Right kidney (tissue), 1 donor: Measurements from ENCODE around the gene FREY1.
A peak's percentile ranks its signal among the peaks of the same experiment; 100 is the strongest.
"Not testable (repeated sequence)": the region's sequence is repeated elsewhere in the genome, so short reads cannot be mapped to it uniquely, and the experiment has no call there.

Experiments
- DNase-seq: peaks from one replicate; pipeline ENCODE4 v3.0.0-alpha.2; 2016

The FREY1 gene

GRCh38 chr11:45913942-45914635 is 7.0 kb upstream of the FREY1 start:
- no peak for DNase-seq

- DNase-seq, result no peak
Measured at GRCh38 chr11:45913514-45913913, 6.4 kb upstream of the FREY1 start.

DNA sequence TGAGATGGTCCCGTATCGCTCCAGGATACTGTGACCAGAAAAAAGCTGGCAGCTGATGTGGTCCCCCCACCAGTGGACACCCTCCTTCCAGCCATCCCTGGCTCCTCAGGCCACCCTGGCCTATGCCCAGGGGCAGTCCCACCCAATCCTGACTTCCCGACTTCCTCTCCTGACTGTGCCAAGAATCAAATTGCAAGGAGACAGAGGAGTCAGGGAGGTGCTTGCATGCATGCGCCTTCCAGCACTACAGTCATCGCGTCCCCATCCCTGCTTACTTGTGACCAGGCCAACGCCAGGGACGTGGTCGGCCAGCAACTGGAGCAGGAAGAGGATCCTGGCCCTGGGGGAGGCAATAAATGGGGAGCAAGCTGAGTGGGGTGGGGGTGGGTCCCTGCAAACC is 3.6 kb upstream of the FREY1 start:
- DNase-seq, result no peak

GRCh38 chr11:45909594-45910475 is 2.8 kb upstream of the FREY1 start:
- DNase-seq, result no peak

DNA sequence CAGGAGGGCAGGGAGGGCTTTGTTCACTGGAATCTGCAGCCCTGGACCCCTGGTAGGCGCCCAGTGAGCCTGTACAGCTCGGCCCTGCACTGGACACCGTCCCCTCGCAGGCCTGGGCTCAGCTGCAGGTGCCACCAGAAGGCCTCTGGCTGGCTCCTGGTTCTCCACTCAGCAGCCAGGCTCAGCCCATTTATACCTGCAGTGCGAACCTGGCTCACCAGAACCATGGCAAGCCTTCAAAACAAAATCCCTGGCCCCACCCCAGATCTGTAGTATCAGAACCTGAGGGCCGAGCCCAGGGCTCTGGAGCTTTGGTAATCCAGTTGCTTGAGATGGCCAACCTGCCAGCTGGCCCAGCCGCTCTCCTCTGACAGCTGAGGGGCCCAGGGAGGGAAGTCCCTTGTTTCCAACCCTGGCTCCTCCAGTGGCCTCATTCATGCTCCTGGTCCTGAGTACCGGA is 870 bp upstream of the FREY1 start:
- DNase-seq, result no peak

- DNase-seq, result no peak
Measured at GRCh38 chr11:45906096-45906682, 882 bp downstream of the FREY1 start.

GRCh38 chr11:45905576-45905975 is 1.5 kb downstream of the FREY1 start:
- not testable (repeated sequence) for DNase-seq

- no peak for DNase-seq
Measured at GRCh38 chr11:45905095-45905494, 2.0 kb downstream of the FREY1 start.

GRCh38 chr11:45904309-45904915 is 2.7 kb downstream of the FREY1 start:
- DNase-seq, result no peak

GRCh38 chr11:45902452-45903380 is 4.4 kb downstream of the FREY1 start:
- DNase-seq, result no peak

DNA sequence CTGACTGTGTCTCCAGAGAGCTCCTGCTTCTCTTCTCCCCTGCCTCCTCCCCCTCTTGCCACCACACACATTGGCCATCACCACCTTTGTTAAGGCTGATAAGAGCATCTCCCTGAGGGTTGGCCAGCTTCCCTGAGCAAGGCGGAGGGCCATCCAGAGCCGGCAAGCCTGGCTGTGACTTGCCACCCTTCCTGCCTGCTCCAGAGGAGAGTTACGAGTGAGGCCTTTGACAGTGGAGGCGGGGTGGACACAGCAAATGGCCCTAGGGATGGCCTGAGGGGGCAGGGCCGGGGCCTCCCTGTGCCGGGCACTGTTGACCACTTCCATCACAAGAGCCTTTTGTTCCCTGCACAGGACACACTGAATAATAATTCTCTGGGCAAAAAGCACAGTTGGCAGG is 5.4 kb downstream of the FREY1 start:
- no peak for DNase-seq

DNA sequence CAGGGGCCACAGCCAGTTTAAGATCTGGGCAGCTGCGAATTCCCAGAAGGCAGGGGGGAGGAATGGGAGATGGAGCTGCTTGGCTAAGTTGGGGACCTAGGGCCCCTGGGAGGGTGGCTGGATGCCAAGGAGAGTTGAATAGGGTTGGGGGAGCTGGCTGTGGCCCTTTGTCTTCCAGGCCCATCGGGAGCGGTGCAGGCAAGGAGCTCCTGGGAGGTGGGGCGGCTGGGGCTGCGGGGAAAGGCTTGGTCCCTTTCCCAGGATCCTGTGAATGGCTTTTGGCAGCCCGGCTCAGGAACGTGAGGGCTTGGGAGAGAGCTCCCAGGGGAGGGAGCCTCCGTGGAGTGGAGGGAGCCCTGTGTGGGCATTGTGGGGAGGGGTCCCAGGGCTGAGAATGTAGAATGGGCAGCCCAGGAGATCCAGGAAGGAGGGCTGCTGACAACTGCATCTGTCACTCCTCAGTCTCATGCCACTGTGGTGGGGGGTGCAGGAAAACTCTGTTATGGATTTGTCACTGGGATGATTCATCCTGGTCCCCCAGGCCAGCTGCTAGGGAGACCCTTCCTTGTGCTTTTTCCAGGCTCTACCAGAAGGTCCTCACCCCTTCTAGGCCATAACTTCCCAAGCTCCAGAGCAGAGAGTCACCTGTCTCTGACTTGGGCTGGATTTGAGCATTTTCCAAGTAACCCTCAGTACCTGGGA is 6.0 kb downstream of the FREY1 start:
- DNase-seq, result no peak

DNA sequence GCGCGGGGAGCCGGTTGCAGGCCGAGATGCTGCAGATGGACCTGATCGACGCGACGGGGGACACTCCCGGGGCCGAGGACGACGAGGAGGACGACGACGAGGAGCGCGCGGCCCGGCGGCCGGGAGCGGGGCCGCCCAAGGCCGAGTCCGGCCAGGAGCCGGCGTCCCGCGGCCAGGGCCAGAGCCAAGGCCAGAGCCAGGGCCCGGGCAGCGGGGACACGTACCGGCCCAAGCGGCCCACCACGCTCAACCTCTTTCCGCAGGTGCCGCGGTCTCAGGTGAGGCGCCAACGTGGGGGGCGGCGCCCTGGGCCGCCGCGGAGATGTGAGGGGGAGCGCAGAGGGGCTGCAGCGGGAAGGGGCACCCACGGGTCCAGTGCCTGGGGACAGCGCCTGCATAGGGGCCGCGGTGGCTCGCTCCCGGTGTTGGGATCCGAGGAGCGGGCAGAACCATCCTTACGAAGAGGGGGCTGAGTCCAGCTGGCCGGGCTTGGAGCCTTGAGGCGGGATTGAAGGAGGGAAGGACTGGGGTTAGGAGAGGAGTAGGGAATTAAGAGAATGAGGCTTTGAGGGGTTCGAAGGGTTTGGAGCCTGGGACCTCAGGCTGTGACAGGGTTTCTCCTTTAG is 6.8 kb downstream of the FREY1 start:
- DNase-seq, result peak; percentile 71

DNA sequence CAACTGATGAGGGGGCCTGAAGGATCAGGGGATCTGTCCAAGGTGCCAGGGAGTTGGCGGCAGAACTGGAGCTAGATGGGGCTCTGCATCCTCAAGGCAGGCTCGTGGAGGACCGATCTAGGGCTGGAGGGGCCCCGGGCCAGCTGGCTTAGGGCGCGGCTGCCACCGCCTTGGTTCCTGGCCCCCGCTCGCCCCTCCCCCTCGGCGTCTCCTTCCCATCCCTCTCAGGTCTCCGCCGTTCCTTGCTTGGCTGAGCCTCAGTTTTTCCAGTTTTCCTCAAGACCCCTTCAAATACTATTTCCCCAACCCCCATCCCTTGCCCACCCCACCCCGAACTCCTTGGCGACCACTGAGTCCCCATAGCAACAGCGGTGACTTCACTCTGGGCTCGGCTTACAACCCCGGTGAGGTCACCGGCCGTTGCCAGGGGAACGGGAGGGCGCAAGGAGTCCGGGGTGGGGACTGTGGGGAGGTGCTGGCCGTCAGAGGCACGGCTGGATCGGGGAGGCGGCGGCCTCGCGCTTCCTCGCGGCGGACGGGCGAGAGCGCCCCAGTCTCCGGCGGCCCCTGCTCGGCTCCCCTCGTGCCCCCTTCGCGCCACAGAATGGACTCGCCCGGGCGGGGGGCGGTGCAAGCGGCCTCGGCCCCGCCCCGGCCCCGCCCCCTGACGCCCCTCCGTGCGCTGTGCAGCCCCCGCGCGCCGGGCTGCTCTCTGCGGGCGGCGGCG is 7.5 kb downstream of the FREY1 start:
- peak; percentile 85 for DNase-seq

- no peak for DNase-seq
Measured at GRCh38 chr11:45899086-45899447, 8.0 kb downstream of the FREY1 start.

GRCh38 chr11:45897556-45897955 is 9.5 kb downstream of the FREY1 start:
- no peak for DNase-seq

GRCh38 chr11:45896422-45896984 is 10.6 kb downstream of the FREY1 start:
- DNase-seq, result peak; percentile 65

GRCh38 chr11:45895553-45896259 is 11.4 kb downstream of the FREY1 start:
- no peak for DNase-seq
